HL-60 (cell line): ENCODE results near the gene C9orf50.

Experiments used
- POLR2AphosphoS5 ChIP-seq: IDR thresholded peaks from 2 replicates; pipeline ENCODE4 v1.6.1; 2012; ENCODE audit warnings: low read depth
- TF ChIP-seq, protein P1 (sequence below): IDR thresholded peaks from one replicate; pipeline ENCODE4 v1.5.1; 2011; ENCODE audit warnings: low read length, control low read depth, inconsistent platforms; ENCODE audit not compliant: insufficient read depth

GRCh38 chr9:129617167-129617566, 3.7 kb downstream of the C9orf50 start:
- TF ChIP-seq, protein P1, sequence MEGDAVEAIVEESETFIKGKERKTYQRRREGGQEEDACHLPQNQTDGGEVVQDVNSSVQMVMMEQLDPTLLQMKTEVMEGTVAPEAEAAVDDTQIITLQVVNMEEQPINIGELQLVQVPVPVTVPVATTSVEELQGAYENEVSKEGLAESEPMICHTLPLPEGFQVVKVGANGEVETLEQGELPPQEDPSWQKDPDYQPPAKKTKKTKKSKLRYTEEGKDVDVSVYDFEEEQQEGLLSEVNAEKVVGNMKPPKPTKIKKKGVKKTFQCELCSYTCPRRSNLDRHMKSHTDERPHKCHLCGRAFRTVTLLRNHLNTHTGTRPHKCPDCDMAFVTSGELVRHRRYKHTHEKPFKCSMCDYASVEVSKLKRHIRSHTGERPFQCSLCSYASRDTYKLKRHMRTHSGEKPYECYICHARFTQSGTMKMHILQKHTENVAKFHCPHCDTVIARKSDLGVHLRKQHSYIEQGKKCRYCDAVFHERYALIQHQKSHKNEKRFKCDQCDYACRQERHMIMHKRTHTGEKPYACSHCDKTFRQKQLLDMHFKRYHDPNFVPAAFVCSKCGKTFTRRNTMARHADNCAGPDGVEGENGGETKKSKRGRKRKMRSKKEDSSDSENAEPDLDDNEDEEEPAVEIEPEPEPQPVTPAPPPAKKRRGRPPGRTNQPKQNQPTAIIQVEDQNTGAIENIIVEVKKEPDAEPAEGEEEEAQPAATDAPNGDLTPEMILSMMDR: no peak
- no peak for TF ChIP-seq POLR2AphosphoS5
